Measurements from ENCODE around the gene PLEKHA1.

PLEKHA1 gene

GRCh38 chr10:122327237-122328206 is 47.0 kb upstream of the PLEKHA1 start:
- no peak overlapping the region for H3K4me3 ChIP-seq (ENCODE audit: low read length in 2 of 2)
- H2BK15ac ChIP-seq (ENCODE audit: low read length), result no peak overlapping the region
- H3K36me3 ChIP-seq (replicated peaks in 1 of 2; ENCODE audit: control insufficient read depth in 2 of 2, insufficient read depth in 2 of 2, low read length in 2 of 2), result no peaks in the 10 kb centered on the region
- H3K18ac ChIP-seq (ENCODE audit: low read length), result peak overlapping the region; percentile 68
- H3K9ac ChIP-seq (ENCODE audit: low read depth, low read length, poor library complexity), result no peak overlapping the region
- no peaks in the 10 kb centered on the region for H3K79me1 ChIP-seq (ENCODE audit: low read depth, low read length)
- H4K91ac ChIP-seq (ENCODE audit: low read depth, low read length, poor library complexity), result no peak overlapping the region
- H2BK120ac ChIP-seq (ENCODE audit: low read depth, low read length), result no peak overlapping the region
- peaks cover 0 to 6% of the 10 kb centered on the region in 2 donors for H3K9me3 ChIP-seq (replicated peaks in 1 of 2; ENCODE audit: control insufficient read depth in 2 of 2, insufficient read depth in 1 of 2, low read depth in 1 of 2, low read length in 2 of 2)
- no peak overlapping the region for H4K8ac ChIP-seq (ENCODE audit: low read depth, low read length)
- H2AK5ac ChIP-seq (ENCODE audit: low read depth, low read length), result no peak overlapping the region
- no peak overlapping the region for H3K4me2 ChIP-seq (ENCODE audit: insufficient read depth, low read length, poor library complexity, severe bottlenecking)
- H3K4me1 ChIP-seq (ENCODE audit: control insufficient read depth in 2 of 2, insufficient read depth in 1 of 2, low read depth in 1 of 2, low read length in 2 of 2), result peaks cover 1 to 8% of the 10 kb centered on the region in 2 donors
- H2BK12ac ChIP-seq (ENCODE audit: low read length), result no peak overlapping the region
- H3K27ac ChIP-seq (replicated peaks; ENCODE audit: low read length), result no peak overlapping the region
- no peak overlapping the region for H3K23ac ChIP-seq (ENCODE audit: low read depth, low read length, poor library complexity)
- WGBS, 2 donors (ENCODE audit: extremely low coverage in 2 of 2, insufficient read length in 2 of 2, insufficient replicate concordance in 1 of 2), result no CpG with 5 or more reads among the region's 16 CpGs
- no peak for DNase-seq (ENCODE audit: low spot score)
- no peak overlapping the region for H3K14ac ChIP-seq (ENCODE audit: low read length)
- H3K4ac ChIP-seq (ENCODE audit: low read length), result no peak overlapping the region
- H3K27me3 ChIP-seq (ENCODE audit: control insufficient read depth in 3 of 3, insufficient read depth in 3 of 3, low read depth in 1 of 3, low read length in 3 of 3), result peaks cover 0 to 5% (median 0%) of the 10 kb centered on the region in 3 experiments
- peak overlapping the region; percentile 17 for H2BK5ac ChIP-seq (ENCODE audit: low read length)
- H2AFZ ChIP-seq (ENCODE audit: low read length), result no peak overlapping the region

GRCh38 chr10:122328676-122329075 is 45.8 kb upstream of the PLEKHA1 start:
- no peak overlapping the region for H2AFZ ChIP-seq (ENCODE audit: low read length)
- no peak overlapping the region for H2BK120ac ChIP-seq (ENCODE audit: low read depth, low read length)
- no peaks in the 10 kb centered on the region for H3K79me1 ChIP-seq (ENCODE audit: low read depth, low read length)
- no peak overlapping the region for H3K9ac ChIP-seq (ENCODE audit: low read depth, low read length, poor library complexity)
- H3K4ac ChIP-seq (ENCODE audit: low read length), result no peak overlapping the region
- H3K27me3 ChIP-seq (ENCODE audit: control insufficient read depth in 3 of 3, insufficient read depth in 3 of 3, low read depth in 1 of 3, low read length in 3 of 3), result peaks cover 0 to 5% (median 0%) of the 10 kb centered on the region in 3 experiments
- H2BK5ac ChIP-seq (ENCODE audit: low read length), result no peak overlapping the region
- no peak overlapping the region for H4K8ac ChIP-seq (ENCODE audit: low read depth, low read length)
- no peak overlapping the region for H3K18ac ChIP-seq (ENCODE audit: low read length)
- no peak overlapping the region for H3K27ac ChIP-seq (replicated peaks; ENCODE audit: low read length)
- H2AK5ac ChIP-seq (ENCODE audit: low read depth, low read length), result no peak overlapping the region
- H3K4me2 ChIP-seq (ENCODE audit: insufficient read depth, low read length, poor library complexity, severe bottlenecking), result no peak overlapping the region
- DNase-seq (ENCODE audit: low spot score), result no peak
- H3K9me3 ChIP-seq (replicated peaks in 1 of 2; ENCODE audit: control insufficient read depth in 2 of 2, insufficient read depth in 1 of 2, low read depth in 1 of 2, low read length in 2 of 2), result peaks cover 0 to 6% of the 10 kb centered on the region in 2 donors
- no peak overlapping the region for H4K91ac ChIP-seq (ENCODE audit: low read depth, low read length, poor library complexity)
- H3K4me3 ChIP-seq (ENCODE audit: low read length in 2 of 2), result no peak overlapping the region
- H3K23ac ChIP-seq (ENCODE audit: low read depth, low read length, poor library complexity), result no peak overlapping the region
- no peak overlapping the region for H2BK15ac ChIP-seq (ENCODE audit: low read length)
- no peaks in the 10 kb centered on the region for H3K36me3 ChIP-seq (replicated peaks in 1 of 2; ENCODE audit: control insufficient read depth in 2 of 2, insufficient read depth in 2 of 2, low read length in 2 of 2)
- H2BK12ac ChIP-seq (ENCODE audit: low read length), result no peak overlapping the region
- no peak overlapping the region for H3K14ac ChIP-seq (ENCODE audit: low read length)
- H3K4me1 ChIP-seq (ENCODE audit: control insufficient read depth in 2 of 2, insufficient read depth in 1 of 2, low read depth in 1 of 2, low read length in 2 of 2), result peaks cover 0 to 6% of the 10 kb centered on the region in 2 donors
- no CpG with 5 or more reads among the region's 9 CpGs for WGBS, 2 donors (ENCODE audit: extremely low coverage in 2 of 2, insufficient read length in 2 of 2, insufficient replicate concordance in 1 of 2)

- DNase-seq (ENCODE audit: low spot score), result no peak
- Histone ChIP-seq H3K18ac (ENCODE audit: low read length) (no peak overlapping the region), H2AFZ (ENCODE audit: low read length) (no peak overlapping the region), H3K27ac (replicated peaks; ENCODE audit: low read length) (no peak overlapping the region), H2BK15ac (ENCODE audit: low read length) (no peak overlapping the region), H4K91ac (ENCODE audit: low read depth, low read length, poor library complexity) (no peak overlapping the region), H3K9ac (ENCODE audit: low read depth, low read length, poor library complexity) (no peak overlapping the region), H3K9me3 (replicated peaks in 1 of 2; ENCODE audit: control insufficient read depth in 2 of 2, insufficient read depth in 1 of 2, low read depth in 1 of 2, low read length in 2 of 2) (peaks cover 0 to under 1% of the 10 kb centered on the region in 2 donors), H3K4ac (ENCODE audit: low read length) (no peak overlapping the region), H3K14ac (ENCODE audit: low read length) (no peak overlapping the region), H4K8ac (ENCODE audit: low read depth, low read length) (no peak overlapping the region), H3K79me1 (ENCODE audit: low read depth, low read length) (no peaks in the 10 kb centered on the region), H3K4me1 (ENCODE audit: control insufficient read depth in 2 of 2, insufficient read depth in 1 of 2, low read depth in 1 of 2, low read length in 2 of 2) (peaks cover 0 to 6% of the 10 kb centered on the region in 2 donors), H3K27me3 (ENCODE audit: control insufficient read depth in 3 of 3, insufficient read depth in 3 of 3, low read depth in 1 of 3, low read length in 3 of 3) (no peaks in the 10 kb centered on the region), H2AK5ac (ENCODE audit: low read depth, low read length) (no peak overlapping the region), H3K36me3 (replicated peaks in 1 of 2; ENCODE audit: control insufficient read depth in 2 of 2, insufficient read depth in 2 of 2, low read length in 2 of 2) (no peaks in the 10 kb centered on the region), H3K4me3 (ENCODE audit: low read length in 2 of 2) (no peak overlapping the region), H3K23ac (ENCODE audit: low read depth, low read length, poor library complexity) (no peak overlapping the region), H3K4me2 (ENCODE audit: insufficient read depth, low read length, poor library complexity, severe bottlenecking) (no peak overlapping the region), H2BK5ac (ENCODE audit: low read length) (no peak overlapping the region), H2BK12ac (ENCODE audit: low read length) (no peak overlapping the region), H2BK120ac (ENCODE audit: low read depth, low read length) (no peak overlapping the region)
- WGBS, 2 donors (ENCODE audit: extremely low coverage in 2 of 2, insufficient read length in 2 of 2, insufficient replicate concordance in 1 of 2), result no CpG with 5 or more reads among the region's 13 CpGs
Observed at GRCh38 chr10:122329416-122329815, 45.1 kb upstream of the PLEKHA1 start.

- Histone ChIP-seq H2BK120ac (ENCODE audit: low read depth, low read length) (no peak overlapping the region), H4K91ac (ENCODE audit: low read depth, low read length, poor library complexity) (no peak overlapping the region), H3K9me3 (replicated peaks in 1 of 2; ENCODE audit: control insufficient read depth in 2 of 2, insufficient read depth in 1 of 2, low read depth in 1 of 2, low read length in 2 of 2) (no peaks in the 10 kb centered on the region), H3K9ac (ENCODE audit: low read depth, low read length, poor library complexity) (no peak overlapping the region), H3K36me3 (replicated peaks in 1 of 2; ENCODE audit: control insufficient read depth in 2 of 2, insufficient read depth in 2 of 2, low read length in 2 of 2) (no peaks in the 10 kb centered on the region), H3K4me3 (ENCODE audit: low read length in 2 of 2) (no peak overlapping the region), H2BK15ac (ENCODE audit: low read length) (no peak overlapping the region), H2BK12ac (ENCODE audit: low read length) (no peak overlapping the region), H3K23ac (ENCODE audit: low read depth, low read length, poor library complexity) (no peak overlapping the region), H3K79me1 (ENCODE audit: low read depth, low read length) (no peaks in the 10 kb centered on the region), H2AK5ac (ENCODE audit: low read depth, low read length) (no peak overlapping the region), H2AFZ (ENCODE audit: low read length) (peak overlapping the region; percentile 61), H3K4me1 (ENCODE audit: control insufficient read depth in 2 of 2, insufficient read depth in 1 of 2, low read depth in 1 of 2, low read length in 2 of 2) (peaks cover 0 to 6% of the 10 kb centered on the region in 2 donors), H3K4ac (ENCODE audit: low read length) (no peak overlapping the region), H4K8ac (ENCODE audit: low read depth, low read length) (no peak overlapping the region), H2BK5ac (ENCODE audit: low read length) (no peak overlapping the region), H3K27ac (replicated peaks; ENCODE audit: low read length) (no peak overlapping the region), H3K14ac (ENCODE audit: low read length) (no peak overlapping the region), H3K18ac (ENCODE audit: low read length) (no peak overlapping the region), H3K4me2 (ENCODE audit: insufficient read depth, low read length, poor library complexity, severe bottlenecking) (no peak overlapping the region), H3K27me3 (ENCODE audit: control insufficient read depth in 3 of 3, insufficient read depth in 3 of 3, low read depth in 1 of 3, low read length in 3 of 3) (no peaks in the 10 kb centered on the region)
- no CpG with 5 or more reads among the region's 7 CpGs for WGBS, 2 donors (ENCODE audit: extremely low coverage in 2 of 2, insufficient read length in 2 of 2, insufficient replicate concordance in 1 of 2)
- no peak for DNase-seq (ENCODE audit: low spot score)
Observed at GRCh38 chr10:122331100-122331499, 43.4 kb upstream of the PLEKHA1 start.

All from neuronal stem cell (in vitro differentiated cells).